Breast epithelium (tissue), 4 donors: ENCODE measurements around the gene FOSL1. TPM values are rescaled to one million over a fixed set of nuclear protein-coding genes. Genes with fewer than 3 reads are reported as not detected.

ENCODE experiments used
- DNase-seq, 2 donors: peaks; one replicate each; pipeline ENCODE4 v3.0.0-alpha.2; 2019; ENCODE audit warnings: low spot score in 2 of 2
- H3K27ac ChIP-seq, 2 donors: fragments of 200-600 bp; sonication (generic) in 1 of 2; one replicate each; pipeline ENCODE4 v1.5.1; 2016 to 2019; ENCODE audit warnings: mild to moderate bottlenecking in 1 of 2
- H3K27me3 ChIP-seq, 2 donors: fragments of 200-600 bp; sonication (generic) in 1 of 2; one replicate each; pipeline versions ENCODE4 v1.5.1 to v1.6.0; 2017 to 2019; ENCODE audit warnings: control low read depth in 1 of 2, mild to moderate bottlenecking in 1 of 2
- H3K36me3 ChIP-seq: fragments of 200-600 bp; one replicate; pipeline ENCODE4 v1.5.1; 2019
- H3K4me1 ChIP-seq, 2 donors: fragments of 200-600 bp; sonication (generic); one replicate each; pipeline ENCODE4 v1.5.1; 2016 to 2019; ENCODE audit warnings: control low read depth in 1 of 2
- H3K4me3 ChIP-seq, 3 donors: fragments of 200-600 bp; sonication (generic); 1 replicate in 2 of 3; 2 replicates in 1 of 3; pipeline ENCODE4 v1.5.1; 2016 to 2019; ENCODE audit warnings: mild to moderate bottlenecking in 3 of 3, moderate library complexity in 2 of 3
- H3K9me3 ChIP-seq, 2 donors: fragments of 200-600 bp; sonication (generic) in 1 of 2; one replicate each; pipeline ENCODE4 v1.5.1; 2016 to 2019; ENCODE audit warnings: control low read depth in 1 of 2
- CTCF ChIP-seq, 3 donors: fragments of 450-650 bp; IDR thresholded peaks; one replicate each; pipeline ENCODE4 v1.5.1; 2016 to 2017; ENCODE audit warnings: antibody characterized with exemption in 3 of 3, mild to moderate bottlenecking in 3 of 3, moderate library complexity in 3 of 3
- POLR2A ChIP-seq: fragments of 450-650 bp; IDR thresholded peaks from one replicate; pipeline ENCODE4 v1.6.1; 2016; ENCODE audit warnings: antibody characterized with exemption, mild to moderate bottlenecking, moderate library complexity
- POLR2AphosphoS5 ChIP-seq, 3 donors: sonication (generic); formaldehyde crosslinking; IDR thresholded peaks; one replicate each; pipeline ENCODE4 v1.6.1; 2017; ENCODE audit warnings: antibody characterized with exemption in 3 of 3
- intact Hi-C: fragments of 100-400 bp; cut with DNase I; formaldehyde crosslinking; loops from one replicate; pipeline ENCODE4 v1.15.1; 2023; ENCODE audit warnings: low total_unique reads
- total RNA-seq, 3 donors: library from RNA; depleted of rRNA; stranded (reverse); fragments of >200 nt; gene quantifications; one replicate each; pipeline ENCODE4 v1.1.0, GENCODE V29; 2016

FOSL1 gene
- total RNA-seq, 3 donors from 2014 or later = 2.4 to 17.0 (median 7.2) TPM

GRCh38 chr11:65880027-65880426 lies 20.2 kb downstream of the FOSL1 start:
- intact Hi-C loops = loop anchor here (10.0 kb wide), 1 partner anchor 85 kb away; the partner anchor contains the start of gene SART1
- Histone ChIP-seq H3K9me3 (no peaks in the 10 kb centered on the region), H3K36me3 (no peaks in the 10 kb centered on the region), H3K27me3 (no peaks in the 10 kb centered on the region), H3K4me1 (no peaks in the 10 kb centered on the region), H3K4me3 (no peak overlapping the region), H3K27ac (no peak overlapping the region)
- TF ChIP-seq CTCF (IDR thresholded peaks at IDR 0.05) (no peak), POLR2A (no peak), POLR2AphosphoS5 (IDR thresholded peaks at IDR 0.05) (no peak)
- no peak for DNase-seq

DNA sequence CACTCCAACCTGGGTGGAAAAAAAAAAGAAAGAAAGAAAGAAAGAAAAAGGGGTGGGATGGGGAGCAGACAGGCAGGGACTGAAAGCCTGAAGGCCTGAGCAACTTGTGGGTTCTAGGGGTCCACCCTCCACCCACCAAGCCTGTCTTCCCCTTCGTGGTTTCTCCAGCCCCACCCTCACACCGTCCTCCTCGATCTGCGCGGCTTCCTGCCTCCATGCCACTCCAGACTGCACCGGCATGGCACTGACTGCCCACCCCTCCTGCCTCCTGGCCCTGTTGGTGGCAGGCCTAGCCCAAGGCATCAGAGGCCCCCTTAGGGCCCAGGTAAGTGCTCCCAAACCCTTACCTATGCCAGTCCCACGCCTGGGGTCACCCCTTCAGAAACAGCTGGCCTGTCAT lies 20.6 kb downstream of the FOSL1 start, which contains the start of gene CTSW:
Gene CTSW (plus strand): TSS at position 221 of the 400 bp plus-strand sequence. CDS start 18 bp downstream, at position 239.
- DNase-seq = no peak
- Histone ChIP-seq H3K27ac (no peak within 1 kb of the TSS), H3K4me3 (no peak within 1 kb of the TSS), H3K36me3 (no peaks in the 10 kb centered on the region), H3K4me1 (no peaks in the 10 kb centered on the region), H3K27me3 (no peaks in the 10 kb centered on the region), H3K9me3 (no peaks in the 10 kb centered on the region)
- intact Hi-C loops = loop anchor here (10.0 kb wide), 1 partner anchor 85 kb away; the partner anchor contains the start of gene SART1
- TF ChIP-seq CTCF (IDR thresholded peaks at IDR 0.05) = no peak
- TF ChIP-seq POLR2AphosphoS5 (IDR thresholded peaks at IDR 0.05) = no peak
- no peak for TF ChIP-seq POLR2A

GRCh38 chr11:65873318-65874156 lies 26.7 kb downstream of the FOSL1 start:
- peak; percentile 92 to 95 for DNase-seq
- peak overlapping the region; percentile 88 to 97 for H3K27ac ChIP-seq
- no peaks in the 10 kb centered on the region for H3K27me3 ChIP-seq
- no peaks in the 10 kb centered on the region for H3K9me3 ChIP-seq
- H3K36me3 ChIP-seq = no peaks in the 10 kb centered on the region
- H3K4me1 ChIP-seq = peaks cover 0 to 10% of the 10 kb centered on the region in 2 donors
- peak overlapping the region; percentile 53 to 88 (median 65) for H3K4me3 ChIP-seq
- TF ChIP-seq POLR2A (peak; percentile 61), CTCF (IDR thresholded peaks at IDR 0.05) (peak in 2 of 3 donors; percentile 9 to 13), POLR2AphosphoS5 (IDR thresholded peaks at IDR 0.05) (peak; percentile 29 to 83 (median 80))
- intact Hi-C loops = no loop called here

DNA sequence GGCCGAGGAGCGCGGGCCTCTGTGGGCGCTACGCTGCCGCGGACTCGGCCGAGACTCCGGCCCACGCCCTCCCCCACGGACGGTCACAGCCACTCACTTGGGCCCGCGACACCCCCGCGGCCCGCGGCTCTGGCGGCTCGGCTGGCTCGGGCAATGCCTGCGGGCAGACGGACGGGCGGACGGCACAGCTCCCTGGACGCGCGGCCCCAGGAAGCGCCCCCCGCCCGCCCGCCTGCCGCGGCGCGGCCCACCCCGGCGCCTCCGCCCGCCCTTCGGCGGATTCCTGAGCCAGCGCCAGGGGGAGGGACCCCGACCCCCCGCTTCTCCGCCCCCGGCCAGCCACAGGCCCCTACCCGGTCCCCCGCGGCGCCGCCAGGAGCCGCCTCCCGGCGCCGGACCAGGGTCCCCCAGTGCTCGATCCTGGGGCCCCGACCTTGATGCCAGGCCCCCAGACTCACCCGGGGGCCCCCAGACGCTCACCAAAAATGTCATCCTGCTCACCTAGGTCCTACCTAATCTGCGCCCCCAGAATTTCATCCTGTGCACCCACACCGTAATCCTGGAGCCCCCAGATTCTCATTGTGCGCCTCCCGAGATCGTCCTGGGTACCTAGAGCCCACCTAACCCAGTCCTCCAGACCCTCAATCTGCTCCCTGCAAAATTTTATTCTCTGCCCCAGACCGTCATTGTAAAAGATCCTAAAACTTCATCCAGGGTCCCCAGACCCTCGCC lies 27.4 kb downstream of the FOSL1 start, which contains the start of gene EFEMP2:
Gene EFEMP2 (minus strand): TSS at position 215 of the 732 bp plus-strand sequence. CDS start 446 bp downstream, outside the sequence.
- DNase-seq = no peak
- H3K4me1 ChIP-seq = peaks cover 0 to 10% of the 10 kb centered on the region in 2 donors
- H3K27me3 ChIP-seq = no peaks in the 10 kb centered on the region
- H3K9me3 ChIP-seq = no peaks in the 10 kb centered on the region
- intact Hi-C loops = no loop called here
- peak within 1 kb of the TSS; percentile 53 to 88 (median 65) for H3K4me3 ChIP-seq
- no peaks in the 10 kb centered on the region for H3K36me3 ChIP-seq
- TF ChIP-seq POLR2AphosphoS5 (IDR thresholded peaks at IDR 0.05) (no peak), POLR2A (no peak), CTCF (IDR thresholded peaks at IDR 0.05) (no peak)
- H3K27ac ChIP-seq = peak within 1 kb of the TSS; percentile 88 to 97
